GM19455 (cell line): ENCODE results near the gene CLCA2.

Source experiments
- ATAC-seq: cut with Tn5 transposase; IDR thresholded peaks from one replicate; pipeline ENCODE4 v1.9.1; 2021; ENCODE audit not compliant: unreplicated experiment

CLCA2 gene

GRCh38 chr1:86429122-86429725 is 5.3 kb downstream of the CLCA2 start:
- ATAC-seq = no peak

GRCh38 chr1:86429835-86430234 is 5.9 kb downstream of the CLCA2 start:
- no peak for ATAC-seq

GRCh38 chr1:86430376-86430775 is 6.4 kb downstream of the CLCA2 start:
- ATAC-seq = no peak

GRCh38 chr1:86434059-86434458 is 10.1 kb downstream of the CLCA2 start:
- no peak for ATAC-seq

- no peak for ATAC-seq
These were observed 11.4 kb downstream of the CLCA2 start for GRCh38 chr1:86435327-86435726.

- ATAC-seq = no peak
These were observed 12.1 kb downstream of the CLCA2 start for GRCh38 chr1:86436041-86436440.

- no peak for ATAC-seq
These were observed 17.6 kb downstream of the CLCA2 start for GRCh38 chr1:86441581-86441980.

GRCh38 chr1:86441997-86442396 is 18.0 kb downstream of the CLCA2 start:
- no peak for ATAC-seq

- ATAC-seq = no peak
These were observed 21.9 kb downstream of the CLCA2 start for GRCh38 chr1:86445919-86446318.

GRCh38 chr1:86447198-86447790 is 23.3 kb downstream of the CLCA2 start:
- no peak for ATAC-seq

- no peak for ATAC-seq
These were observed 24.7 kb downstream of the CLCA2 start for GRCh38 chr1:86448670-86449069.

- ATAC-seq = no peak
These were observed 25.1 kb downstream of the CLCA2 start for GRCh38 chr1:86449103-86449502.

- ATAC-seq = no peak
These were observed 26.9 kb downstream of the CLCA2 start for GRCh38 chr1:86450847-86451246.

- no peak for ATAC-seq
These were observed 29.7 kb downstream of the CLCA2 start for GRCh38 chr1:86453664-86454063.

- no peak for ATAC-seq
These were observed 31.1 kb downstream of the CLCA2 start for GRCh38 chr1:86455073-86455472.

- ATAC-seq = no peak
These were observed 37.0 kb downstream of the CLCA2 start for GRCh38 chr1:86460998-86461397.

GRCh38 chr1:86461482-86461881 is 37.5 kb downstream of the CLCA2 start:
- ATAC-seq = no peak

GRCh38 chr1:86464819-86465218 is 40.8 kb downstream of the CLCA2 start:
- no peak for ATAC-seq

GRCh38 chr1:86466109-86466844 is 42.3 kb downstream of the CLCA2 start:
- no peak for ATAC-seq

GRCh38 chr1:86466986-86467385 is 43.0 kb downstream of the CLCA2 start:
- no peak for ATAC-seq

GRCh38 chr1:86468501-86468977 is 44.6 kb downstream of the CLCA2 start, which contains the start of gene CLCA1:
TSS of gene CLCA1 (plus strand) at chr1:86468927. CDS start at chr1:86468972, 45 bp downstream.
- no peak for ATAC-seq

GRCh38 chr1:86470859-86471258 is 46.9 kb downstream of the CLCA2 start:
- no peak for ATAC-seq
